Cardiac ventricle fibroblast (primary cell): ENCODE measurements around the gene FAM186B. TPM values are rescaled to one million over a fixed set of nuclear protein-coding genes. Genes with fewer than 3 reads are reported as not detected.

ENCODE experiments used
- total RNA-seq: library from RNA; depleted of rRNA; stranded (reverse); fragments of >200 nt; gene quantifications from 2 replicates; pipeline ENCODE4 v1.2.3, GENCODE V29; 2015

Gene FAM186B
- total RNA-seq: 0.06 and 0.15 TPM in 2 replicates

DNA sequence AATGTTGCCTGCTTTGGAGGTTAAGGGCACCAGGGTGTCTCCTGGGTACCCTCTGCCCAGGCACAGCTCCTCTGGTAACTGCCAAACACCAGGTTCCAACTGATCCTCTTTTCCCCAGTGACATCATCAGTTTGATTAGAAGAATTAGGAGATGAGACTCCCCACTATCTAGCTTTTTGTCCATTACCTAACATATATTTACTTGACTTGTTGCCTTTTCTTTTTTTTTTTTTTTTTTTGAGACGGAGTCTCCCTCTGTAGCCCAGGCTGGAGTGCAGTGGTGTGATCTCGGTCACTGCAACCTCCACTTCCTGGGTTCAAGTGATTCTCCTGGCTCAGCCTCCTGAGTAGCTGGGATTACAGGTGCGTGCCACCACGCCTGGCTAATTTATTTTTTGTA, at the start of gene FAM186B:
Gene FAM186B (minus strand): TSS at position 101 of the 400 bp plus-strand sequence. CDS start 162 bp downstream, outside the sequence.

DNA sequence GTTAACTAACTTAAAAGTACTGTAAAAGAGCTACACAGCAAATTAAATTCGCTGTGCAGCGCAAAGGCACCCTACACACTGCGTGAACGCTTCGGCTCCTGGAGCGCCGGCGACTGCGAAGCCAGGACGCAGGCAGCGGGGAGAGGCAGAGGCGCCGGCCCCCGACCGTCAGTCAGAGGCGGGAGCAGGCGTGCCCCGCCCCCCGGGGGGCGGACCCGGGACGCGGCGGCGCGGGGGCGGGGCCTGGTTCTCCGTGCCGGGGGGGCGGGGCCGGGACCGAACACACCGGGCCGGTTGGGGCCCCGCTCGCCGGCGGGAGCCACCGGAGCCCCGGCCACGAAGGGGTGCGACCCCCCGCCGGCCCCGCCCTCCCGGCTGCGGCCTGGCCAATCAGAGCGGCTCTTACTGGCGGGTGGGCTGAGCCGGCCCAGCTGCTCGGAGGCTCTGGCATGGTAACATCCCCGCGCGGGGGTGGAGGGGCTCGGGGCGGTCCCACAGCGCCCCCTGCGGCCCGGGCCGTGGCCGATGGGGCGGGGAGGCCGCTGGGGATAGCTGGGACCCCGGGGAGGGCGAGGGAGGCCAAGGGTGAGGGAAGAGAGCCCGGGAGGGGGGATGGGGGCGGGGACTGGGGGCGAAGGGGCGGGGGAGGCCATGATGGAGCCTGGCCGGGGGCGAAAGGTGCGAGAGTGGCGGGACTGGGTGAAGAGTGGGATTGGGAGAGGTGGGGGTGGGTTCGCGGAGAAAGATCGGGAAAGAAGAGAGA, 17.9 kb upstream of the FAM186B start, which contains the start of gene PRPF40B:
Gene PRPF40B (plus strand): TSS at position 420 of the 763 bp plus-strand sequence. CDS start 30 bp downstream, at position 450.

GRCh38 chr12:49567611-49568441, 37.6 kb downstream of the FAM186B start, which contains the start of gene MCRS1:
MCRS1 (minus strand) TSS chr12:49568142; CDS start chr12:49566731, 1,411 bp downstream.

DNA sequence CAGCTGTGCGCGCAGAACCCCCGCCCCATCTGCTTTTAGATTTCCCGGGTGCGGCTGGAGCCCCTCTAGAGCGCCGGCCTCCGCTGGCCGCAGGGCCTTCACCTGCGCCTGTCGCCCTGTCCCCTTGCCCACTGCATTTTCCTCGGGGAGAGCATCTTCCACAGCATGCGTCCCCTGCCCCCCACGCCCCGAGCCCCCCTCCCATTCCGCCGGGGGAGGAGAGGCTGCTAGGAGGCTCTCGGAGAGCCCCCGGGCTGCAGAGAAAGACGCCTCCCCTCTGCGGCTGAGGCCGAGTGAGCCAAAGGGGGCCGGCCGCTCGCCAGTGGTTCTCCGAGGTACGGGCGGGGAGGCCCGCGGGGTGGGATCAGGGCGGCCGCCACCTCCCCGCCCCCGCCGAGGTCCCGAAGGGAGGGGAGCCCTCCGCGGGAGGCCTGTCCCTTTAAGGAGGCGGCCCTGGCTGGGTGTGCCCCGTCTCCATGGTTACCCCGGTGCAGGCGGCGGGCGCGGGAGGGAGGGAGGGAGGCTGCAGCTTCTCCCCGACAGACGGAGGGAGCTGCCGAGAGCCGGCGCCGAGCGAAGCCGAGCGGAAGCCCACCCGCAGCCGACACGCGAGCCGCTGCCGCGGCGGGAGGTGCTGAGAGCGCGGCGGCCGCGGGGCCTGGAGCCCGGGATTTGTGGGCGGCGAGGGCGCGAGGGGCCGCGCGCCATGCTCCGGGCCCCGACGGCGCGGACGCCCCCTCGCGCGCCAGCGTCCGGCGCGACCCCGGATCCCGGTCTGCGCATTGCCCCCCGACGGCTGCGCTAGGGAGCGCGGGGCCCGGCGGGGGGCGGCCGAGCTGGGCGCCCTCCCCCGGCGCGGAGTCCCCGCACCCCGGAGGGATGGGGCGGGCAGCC, 66.7 kb downstream of the FAM186B start, which contains the start of gene KCNH3:
Gene KCNH3 (plus strand): TSS at position 521 of the 894 bp plus-strand sequence. CDS start 387 bp downstream, outside the sequence.

Other genes with a start within 250 kb of the FAM186B start
- gene SPATS2, start 238.2 kb downstream of the FAM186B start, total RNA-seq: 23.0 and 31.2 TPM in 2 replicates
- gene KCNH3, start 66.6 kb downstream of the FAM186B start, total RNA-seq: 0.05 and 0.12 TPM in 2 replicates
- 32.1 and 33.8 TPM in 2 replicates for gene MCRS1, start 37.5 kb downstream of the FAM186B start, total RNA-seq
- 6.0 and 7.6 TPM in 2 replicates for gene PRPF40B, start 17.9 kb upstream of the FAM186B start, total RNA-seq
- gene FMNL3, start 101.8 kb upstream of the FAM186B start, total RNA-seq: 17.1 and 24.0 TPM in 2 replicates
- 225 and 288 TPM in 2 replicates for gene TMBIM6, start 135.9 kb upstream of the FAM186B start, total RNA-seq
- gene NCKAP5L, start 222.8 kb upstream of the FAM186B start, total RNA-seq: 20.7 and 25.1 TPM in 2 replicates
- 2.9 and 4.5 TPM in 2 replicates for gene BCDIN3D, start 237.5 kb upstream of the FAM186B start, total RNA-seq